ENCODE results near the gene H2BW2.
"Not testable (repeated sequence)": the region's sequence is repeated elsewhere in the genome, so short reads cannot be mapped to it uniquely, and the experiment has no call there.

Gene H2BW2

GRCh38 chrX:104039689-104040505, at the start of gene H2BW2:
Gene H2BW2 (plus strand): TSS chrX:104039956. CDS start chrX:104039995, 39 bp downstream.
- DNase-seq (ENCODE audit: low read depth in 2 of 2) = no peak

- DNase-seq (ENCODE audit: low read depth in 2 of 2) = no peak
Observed at GRCh38 chrX:103999234-103999633, 40.5 kb upstream of the H2BW2 start.

GRCh38 chrX:104008831-104009230, 30.9 kb upstream of the H2BW2 start:
- no peak for DNase-seq (ENCODE audit: low read depth in 2 of 2)

GRCh38 chrX:104013158-104013557, 26.6 kb upstream of the H2BW2 start:
- no peak for DNase-seq (ENCODE audit: low read depth in 2 of 2)

- DNase-seq (ENCODE audit: low read depth in 2 of 2) = no peak
Observed at GRCh38 chrX:104013606-104014005, 26.1 kb upstream of the H2BW2 start, which contains the start of gene H2BW1. Gene H2BW1 (minus strand): TSS chrX:104013708. CDS start chrX:104013576, 132 bp downstream.

GRCh38 chrX:104015576-104015975, 24.2 kb upstream of the H2BW2 start:
- not testable (repeated sequence) for DNase-seq (ENCODE audit: low read depth in 2 of 2)

GRCh38 chrX:104018126-104018525, 21.6 kb upstream of the H2BW2 start:
- DNase-seq (ENCODE audit: low read depth in 2 of 2) = no peak

- DNase-seq (ENCODE audit: low read depth in 2 of 2) = no peak
Observed at GRCh38 chrX:104041003-104041402, 1.2 kb downstream of the H2BW2 start.

GRCh38 chrX:104045642-104046041, 5.9 kb downstream of the H2BW2 start:
- DNase-seq (ENCODE audit: low read depth in 2 of 2) = no peak

GRCh38 chrX:104047171-104047570, 7.4 kb downstream of the H2BW2 start:
- DNase-seq (ENCODE audit: low read depth in 2 of 2) = no peak

- DNase-seq (ENCODE audit: low read depth in 2 of 2) = not testable (repeated sequence)
Observed at GRCh38 chrX:104054956-104055355, 15.2 kb downstream of the H2BW2 start.

GRCh38 chrX:104062636-104063035, 22.9 kb downstream of the H2BW2 start:
- DNase-seq (ENCODE audit: low read depth in 2 of 2) = not testable (repeated sequence)

GRCh38 chrX:104075778-104076445, 36.2 kb downstream of the H2BW2 start, which contains the start of gene TMSB15C:
Gene TMSB15C (minus strand): TSS chrX:104076236.
- not testable (repeated sequence) for DNase-seq (ENCODE audit: low read depth in 2 of 2)

- DNase-seq (ENCODE audit: low read depth in 2 of 2) = not testable (repeated sequence)
Observed at GRCh38 chrX:104077854-104078253, 38.1 kb downstream of the H2BW2 start.

GRCh38 chrX:104084063-104084462, 44.3 kb downstream of the H2BW2 start:
- DNase-seq (ENCODE audit: low read depth in 2 of 2) = no peak

- no peak for DNase-seq (ENCODE audit: low read depth in 2 of 2)
Observed at GRCh38 chrX:104084534-104085277, 45.0 kb downstream of the H2BW2 start.

- no peak for DNase-seq (ENCODE audit: low read depth in 2 of 2)
Observed at GRCh38 chrX:104085477-104085876, 45.7 kb downstream of the H2BW2 start.

- no peak for DNase-seq (ENCODE audit: low read depth in 2 of 2)
Observed at GRCh38 chrX:104085919-104086318, 46.2 kb downstream of the H2BW2 start.

All from stimulated activated CD4-positive, alpha-beta T cell treated with anti-CD3 and anti-CD28 coated beads, Interleukin-12 subunit alpha, Interleukin-12 subunit beta, amount 100 ng/mL, for 24 hours (primary cell).